Endodermal cell (in vitro differentiated cells): ENCODE results near the gene PTCD1. TPM values are rescaled to one million over a fixed set of nuclear protein-coding genes. Genes with fewer than 3 reads are reported as not detected.

Experiments used
- DNase-seq: peaks from one replicate; pipeline ENCODE4 v3.0.0-alpha.2; 2017
- H3K27ac ChIP-seq: 2 replicates; pipeline ENCODE4 v1.5.1; 2013; ENCODE audit warnings: mild to moderate bottlenecking, low read depth, low read length, moderate library complexity
- H3K27me3 ChIP-seq: 2 replicates; pipeline ENCODE4 v1.6.1; 2013; ENCODE audit warnings: mild to moderate bottlenecking, low read length, moderate library complexity; ENCODE audit not compliant: insufficient read depth, control insufficient read depth, poor library complexity, severe bottlenecking
- H3K36me3 ChIP-seq: 2 replicates; pipeline ENCODE4 v1.7.0; 2013; ENCODE audit warnings: mild to moderate bottlenecking, low read length, moderate library complexity; ENCODE audit not compliant: control insufficient read depth, insufficient read depth
- H3K4me1 ChIP-seq: one replicate; pipeline ENCODE4 v1.7.0; 2013; ENCODE audit warnings: low read length; ENCODE audit not compliant: control insufficient read depth, insufficient read depth
- H3K4me3 ChIP-seq: 2 replicates; pipeline ENCODE4 v1.5.1; 2013; ENCODE audit warnings: mild to moderate bottlenecking, low read length, moderate library complexity
- H3K9ac ChIP-seq: 2 replicates; pipeline ENCODE4 v1.6.1; 2013; ENCODE audit warnings: mild to moderate bottlenecking, low read length, moderate library complexity; ENCODE audit not compliant: poor library complexity, severe bottlenecking; ENCODE audit errors: extremely low read depth
- H3K9me3 ChIP-seq: 2 replicates; pipeline ENCODE4 v1.6.1; 2013; ENCODE audit warnings: mild to moderate bottlenecking, low read length, moderate library complexity; ENCODE audit not compliant: control insufficient read depth
- H3K27ac Mint-ChIP-seq: 2 replicates; pipeline ENCODE4 v1.8.0; 2020; ENCODE audit warnings: mixed read lengths
- H3K27me3 Mint-ChIP-seq: 2 replicates; pipeline ENCODE4 v1.8.0; 2021; ENCODE audit warnings: mild to moderate bottlenecking, mixed read lengths; ENCODE audit not compliant: insufficient read depth
- H3K36me3 Mint-ChIP-seq: 2 replicates; pipeline ENCODE4 v1.8.0; 2020; ENCODE audit warnings: low read depth, mixed read lengths
- H3K4me1 Mint-ChIP-seq: 2 replicates; pipeline ENCODE4 v1.8.0; 2020; ENCODE audit warnings: mixed read lengths
- H3K4me3 Mint-ChIP-seq: 2 replicates; pipeline ENCODE4 v1.8.0; 2020; ENCODE audit warnings: mild to moderate bottlenecking, moderate library complexity, mixed read lengths
- H3K9me3 Mint-ChIP-seq: 2 replicates; pipeline ENCODE4 v1.8.0; 2020; ENCODE audit warnings: mild to moderate bottlenecking, mixed read lengths
- WGBS, 2 experiments: methylation state at CpG; one replicate each; pipeline versions ENCODE4 v1.1.5 to v1.1.7; 2013; ENCODE audit warnings: missing lambda C conversion rate in 2 of 2, mixed read lengths in 1 of 2; ENCODE audit not compliant: insufficient coverage in 1 of 2, insufficient read length in 1 of 2; 5-methylcytosine and 5-hydroxymethylcytosine counted together
- total RNA-seq, 2 donors: library from RNA; stranded (reverse); fragmentation: NEBNext Ultra II Directional in 1 of 2; extraction: Animal tissue kit (Norgen Biotek cat#: 25700) in 1 of 2; gene quantifications; 2 replicates in 1 of 2; 3 replicates in 1 of 2; pipeline ENCODE4 v1.2.1, GENCODE V29; 2021
- TF ChIP-seq, protein P1 (sequence below): fragments of 200-600 bp; sonication (generic); conservative IDR thresholded peaks from 2 replicates; pipeline ENCODE4 v1.5.0; 2021; ENCODE audit warnings: antibody characterized with exemption, mild to moderate bottlenecking

Gene PTCD1
- total RNA-seq, 2 donors from 2014 or later, result 11.9 to 12.5 TPM

DNA sequence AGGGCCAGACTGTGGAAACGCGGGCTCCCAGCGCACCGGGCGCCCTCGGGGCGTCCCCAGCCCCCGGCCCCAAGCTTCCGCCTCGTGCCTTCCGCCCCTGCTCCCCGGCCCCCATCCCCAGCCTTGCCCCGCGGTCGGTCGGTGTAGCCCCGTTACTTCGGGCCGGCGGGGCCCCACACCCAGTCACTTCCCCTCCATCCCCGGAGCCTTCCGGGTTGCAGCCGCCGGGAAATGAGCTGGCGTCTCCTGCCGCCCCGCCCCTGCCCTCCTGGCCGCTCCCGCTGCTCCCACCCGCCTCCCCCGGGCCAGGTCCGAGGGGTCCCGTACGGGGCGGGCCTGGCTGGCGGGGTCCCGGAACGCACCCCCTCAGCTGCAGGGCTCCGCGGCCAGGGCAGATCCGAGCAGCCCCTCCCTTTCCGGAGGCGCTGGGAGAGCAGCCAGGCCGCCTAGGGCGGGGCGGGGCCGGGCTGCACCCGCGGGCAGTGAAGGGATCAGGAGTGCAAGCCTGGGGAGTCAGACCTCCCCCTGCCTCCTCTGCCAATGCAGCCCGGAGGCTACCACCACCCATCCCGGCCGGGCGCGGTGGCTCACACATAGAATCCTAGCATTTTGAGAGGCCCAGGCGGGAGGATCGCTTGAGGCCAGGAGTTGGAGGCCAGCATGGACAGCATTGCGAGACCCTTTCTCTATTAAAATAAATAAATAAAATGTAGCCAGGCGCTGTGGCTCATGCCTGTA, 63.4 kb downstream of the PTCD1 start:
- H3K27me3 Mint-ChIP-seq, result peaks cover 12% of the 10 kb centered on the region
- WGBS, 2 experiments, result 8 to 16% methylated on average over 20 to 58 of the region's 58 CpGs
- H3K4me3 Mint-ChIP-seq, result peak overlapping the region; percentile 63
- H3K9me3 ChIP-seq, result no peaks in the 10 kb centered on the region
- peak overlapping the region; percentile 79 for H3K4me3 ChIP-seq
- TF ChIP-seq, protein P1, sequence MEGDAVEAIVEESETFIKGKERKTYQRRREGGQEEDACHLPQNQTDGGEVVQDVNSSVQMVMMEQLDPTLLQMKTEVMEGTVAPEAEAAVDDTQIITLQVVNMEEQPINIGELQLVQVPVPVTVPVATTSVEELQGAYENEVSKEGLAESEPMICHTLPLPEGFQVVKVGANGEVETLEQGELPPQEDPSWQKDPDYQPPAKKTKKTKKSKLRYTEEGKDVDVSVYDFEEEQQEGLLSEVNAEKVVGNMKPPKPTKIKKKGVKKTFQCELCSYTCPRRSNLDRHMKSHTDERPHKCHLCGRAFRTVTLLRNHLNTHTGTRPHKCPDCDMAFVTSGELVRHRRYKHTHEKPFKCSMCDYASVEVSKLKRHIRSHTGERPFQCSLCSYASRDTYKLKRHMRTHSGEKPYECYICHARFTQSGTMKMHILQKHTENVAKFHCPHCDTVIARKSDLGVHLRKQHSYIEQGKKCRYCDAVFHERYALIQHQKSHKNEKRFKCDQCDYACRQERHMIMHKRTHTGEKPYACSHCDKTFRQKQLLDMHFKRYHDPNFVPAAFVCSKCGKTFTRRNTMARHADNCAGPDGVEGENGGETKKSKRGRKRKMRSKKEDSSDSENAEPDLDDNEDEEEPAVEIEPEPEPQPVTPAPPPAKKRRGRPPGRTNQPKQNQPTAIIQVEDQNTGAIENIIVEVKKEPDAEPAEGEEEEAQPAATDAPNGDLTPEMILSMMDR, result no peak
- no peaks in the 10 kb centered on the region for H3K4me1 ChIP-seq
- H3K27ac Mint-ChIP-seq, result no peak overlapping the region
- peak; percentile 85 for DNase-seq
- H3K9ac ChIP-seq, result no peak overlapping the region
- peaks cover 14% of the 10 kb centered on the region for H3K36me3 Mint-ChIP-seq
- peaks cover 7% of the 10 kb centered on the region for H3K4me1 Mint-ChIP-seq
- H3K36me3 ChIP-seq, result peaks cover 10% of the 10 kb centered on the region
- no peaks in the 10 kb centered on the region for H3K27me3 ChIP-seq
- H3K9me3 Mint-ChIP-seq, result no peaks in the 10 kb centered on the region
- no peak overlapping the region for H3K27ac ChIP-seq

DNA sequence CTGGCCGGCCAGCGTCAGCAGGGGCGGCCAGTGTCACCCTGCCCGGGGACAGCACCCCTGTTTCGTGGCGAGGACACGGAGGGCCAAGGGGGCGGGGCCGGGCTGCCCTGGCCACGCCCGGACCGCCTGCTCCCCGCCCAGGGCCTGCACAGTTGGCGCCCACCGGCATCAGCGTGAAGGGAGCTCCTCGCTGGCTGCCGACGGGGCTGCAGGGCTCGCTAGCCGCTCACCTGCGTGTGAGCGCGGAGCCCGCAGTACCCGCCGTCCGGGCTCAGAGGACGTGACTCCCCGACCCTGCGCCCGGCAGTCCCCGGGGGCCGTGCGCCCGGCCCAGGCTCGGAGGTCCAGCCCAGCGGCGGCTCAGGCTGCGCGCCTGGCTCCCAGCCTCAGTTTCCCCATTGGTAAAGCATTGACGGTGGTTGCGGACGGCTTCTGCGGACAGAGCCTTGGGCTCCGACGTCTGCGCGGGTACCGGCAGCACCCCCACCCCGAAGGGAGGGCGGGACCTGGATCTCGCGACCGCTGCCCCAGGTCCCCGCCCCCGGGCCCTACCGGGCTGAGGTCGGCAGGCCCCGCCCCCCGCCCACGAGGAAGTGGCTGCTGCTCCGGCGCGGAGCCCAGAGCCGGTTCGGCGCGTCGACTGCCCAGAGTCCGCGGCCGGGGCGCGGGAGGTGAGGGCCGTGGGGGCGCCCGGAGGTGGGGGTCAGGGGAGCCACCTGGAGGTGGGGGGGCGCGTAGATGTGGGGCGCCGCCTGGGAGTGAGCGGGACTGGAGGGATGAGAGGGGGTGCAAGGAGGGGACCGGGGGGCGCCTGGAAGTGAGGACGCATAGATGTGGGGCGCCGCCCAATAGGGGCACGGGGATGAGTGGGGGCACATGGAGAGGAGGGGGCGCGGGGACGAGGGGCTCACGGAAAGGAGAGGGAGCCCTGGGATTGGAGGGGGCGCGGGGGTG, 64.2 kb downstream of the PTCD1 start, which contains the start of gene ARPC1B:
Gene ARPC1B, plus strand, starts transcription at position 620 of the 954 bp plus-strand sequence. CDS start 10,985 bp downstream, outside the sequence.
- no peak within 1 kb of the TSS for H3K27ac ChIP-seq
- no peak within 1 kb of the TSS for H3K27ac Mint-ChIP-seq
- WGBS, 2 experiments, result 1 to 3% methylated on average over 19 to 95 of the region's 95 CpGs

More for the DNA sequence above, 64.2 kb downstream of the PTCD1 start, which contains the start of gene ARPC1B:
- H3K4me1 Mint-ChIP-seq, result peaks cover 3% of the 10 kb centered on the region
- Histone ChIP-seq H3K27me3 (no peaks in the 10 kb centered on the region), H3K4me3 (peak within 1 kb of the TSS; percentile 79), H3K9ac (peak within 1 kb of the TSS; percentile 47), H3K36me3 (peaks cover 10% of the 10 kb centered on the region), H3K4me1 (no peaks in the 10 kb centered on the region), H3K9me3 (no peaks in the 10 kb centered on the region)
- H3K36me3 Mint-ChIP-seq, result peaks cover 14% of the 10 kb centered on the region
- peak; percentile 92 for DNase-seq
- TF ChIP-seq, protein P1, result no peak
- H3K9me3 Mint-ChIP-seq, result no peaks in the 10 kb centered on the region
- H3K27me3 Mint-ChIP-seq, result peaks cover 12% of the 10 kb centered on the region
- H3K4me3 Mint-ChIP-seq, result peak within 1 kb of the TSS; percentile 63
